SU-DHL-6 (cell line): ENCODE results near the gene GBA2.

ENCODE experiments used
- CTCF ChIP-seq: fragments of 200-600 bp; sonication (generic); IDR thresholded peaks from one replicate; pipeline ENCODE4 v1.5.1; 2017; ENCODE audit warnings: antibody characterized with exemption, mild to moderate bottlenecking, low read length, moderate library complexity; ENCODE audit not compliant: insufficient read depth, poor library complexity, severe bottlenecking
- EZH2phosphoT487 ChIP-seq: fragments of 200-600 bp; sonication (generic), shearing (Covaris generic); conservative IDR thresholded peaks from 2 replicates; pipeline ENCODE4 v1.6.1; 2018; ENCODE audit warnings: mild to moderate bottlenecking, antibody characterized with exemption, low read length, moderate library complexity, mixed read lengths

GRCh38 chr9:35728041-35728971 lies 20.7 kb downstream of the GBA2 start:
- TF ChIP-seq EZH2phosphoT487 (no peak), CTCF (no peak)
